ENCODE results near the gene MYO9B. TPM values are rescaled to one million over a fixed set of nuclear protein-coding genes. Genes with fewer than 3 reads are reported as not detected.

The MYO9B gene
- total RNA-seq, 2 experiments from 2014 or later = 90.3 to 98.5 TPM

- ATAC-seq (no peak), DNase-seq (no peak)
- Mint-ChIP-seq H3K27ac (no peak overlapping the region), H3K36me3 (ENCODE audit: low read depth) (peaks cover 14% of the 10 kb centered on the region), H3K27me3 (no peaks in the 10 kb centered on the region), H3K4me1 (peaks cover 9% of the 10 kb centered on the region), H3K9me3 (ENCODE audit: low read depth) (no peaks in the 10 kb centered on the region), H3K4me3 (no peak overlapping the region)
- CTCF ChIA-PET = interaction anchor here (0.7 kb wide), 1 partner anchor 67 kb away, joined by 4 read pairs; no protein-coding TSS in a partner anchor
- intact Hi-C loops (cut with DNase I, micrococcal nuclease) = no loop called here
- POLR2A ChIA-PET = no interaction called here
Measured at GRCh38 chr19:17118957-17119356, 43.4 kb downstream of the MYO9B start.

- no peak for ATAC-seq
- CTCF ChIA-PET = interaction anchor here (0.6 to 1.0 kb wide), 3 partner anchors 22 to 1439 kb away, joined by 3 read pairs; no protein-coding TSS in a partner anchor
- intact Hi-C loops (cut with DNase I, micrococcal nuclease) = no loop called here
- H3K4me1 Mint-ChIP-seq = peaks cover 31% of the 10 kb centered on the region
- peak; percentile 16 for DNase-seq
- peak overlapping the region; percentile 12 for H3K27ac Mint-ChIP-seq
- no peaks in the 10 kb centered on the region for H3K27me3 Mint-ChIP-seq
- H3K9me3 Mint-ChIP-seq (ENCODE audit: low read depth) = no peaks in the 10 kb centered on the region
- no peak overlapping the region for H3K4me3 Mint-ChIP-seq
- POLR2A ChIA-PET = no interaction called here
- peaks cover 17% of the 10 kb centered on the region for H3K36me3 Mint-ChIP-seq (ENCODE audit: low read depth)
Measured at GRCh38 chr19:17121736-17122293, 46.2 kb downstream of the MYO9B start.

- Mint-ChIP-seq H3K36me3 (ENCODE audit: low read depth) (peaks cover 26% of the 10 kb centered on the region), H3K4me1 (peaks cover 42% of the 10 kb centered on the region), H3K4me3 (no peak overlapping the region), H3K27ac (no peak overlapping the region), H3K27me3 (no peaks in the 10 kb centered on the region), H3K9me3 (ENCODE audit: low read depth) (no peaks in the 10 kb centered on the region)
- DNase-seq = no peak
- intact Hi-C loops (cut with DNase I, micrococcal nuclease) = no loop called here
- ChIA-PET CTCF (no interaction called here), POLR2A (no interaction called here)
- no peak for ATAC-seq
Measured at GRCh38 chr19:17123041-17123440, 47.5 kb downstream of the MYO9B start.

GRCh38 chr19:17124025-17124424, 48.4 kb downstream of the MYO9B start:
- POLR2A ChIA-PET = no interaction called here
- Mint-ChIP-seq H3K27me3 (no peaks in the 10 kb centered on the region), H3K4me1 (peaks cover 42% of the 10 kb centered on the region), H3K36me3 (ENCODE audit: low read depth) (peaks cover 28% of the 10 kb centered on the region), H3K4me3 (no peak overlapping the region), H3K27ac (peak overlapping the region; percentile 94), H3K9me3 (ENCODE audit: low read depth) (no peaks in the 10 kb centered on the region)
- CTCF ChIA-PET = interaction anchor here (0.7 kb wide), 1 partner anchor 737 kb away, joined by 4 read pairs; no protein-coding TSS in a partner anchor
- no peak for DNase-seq
- intact Hi-C loops (cut with DNase I, micrococcal nuclease) = loop anchor here (2.0 kb wide), 2 partner anchors 43 to 49 kb away; partner anchors contain the start of genes HAUS8 (in 1 of the 2) and MYO9B (in 1 of the 2)
- ATAC-seq = no peak

- Mint-ChIP-seq H3K4me3 (peak overlapping the region; percentile 68), H3K36me3 (ENCODE audit: low read depth) (peaks cover 22% of the 10 kb centered on the region), H3K9me3 (ENCODE audit: low read depth) (no peaks in the 10 kb centered on the region), H3K27ac (peak overlapping the region; percentile 94), H3K4me1 (peaks cover 42% of the 10 kb centered on the region), H3K27me3 (no peaks in the 10 kb centered on the region)
- peak; percentile 19 for DNase-seq
- peak; percentile 76 for ATAC-seq
- intact Hi-C loops (cut with DNase I, micrococcal nuclease) = loop anchor here (1.0 to 2.0 kb wide), 3 partner anchors 44 to 50 kb away; partner anchors contain the start of genes HAUS8 (in 1 of the 2) and MYO9B (in 1 of the 2)
- ChIA-PET CTCF (interaction anchor here (0.8 to 1.2 kb wide), 3 partner anchors 12 to 59 kb away, joined by 3 to 4 read pairs (median 3); no protein-coding TSS in a partner anchor), POLR2A (interaction anchor here (0.6 to 1.2 kb wide), 3 partner anchors 46 to 59 kb away, joined by 3 to 4 read pairs (median 3); partner anchors contain the start of gene HAUS8)
Measured at GRCh38 chr19:17125062-17125727, 49.6 kb downstream of the MYO9B start.

- Mint-ChIP-seq H3K4me3 (peak overlapping the region; percentile 68), H3K4me1 (peaks cover 42% of the 10 kb centered on the region), H3K27ac (peak overlapping the region; percentile 94), H3K9me3 (ENCODE audit: low read depth) (no peaks in the 10 kb centered on the region), H3K36me3 (ENCODE audit: low read depth) (peaks cover 20% of the 10 kb centered on the region), H3K27me3 (no peaks in the 10 kb centered on the region)
- ATAC-seq (peak; percentile 89), DNase-seq (peak; percentile 82)
- ChIA-PET CTCF (interaction anchor here (0.7 to 1.2 kb wide), 3 partner anchors 23 to 155 kb away, joined by 3 read pairs; partner anchors contain the start of gene ANKLE1), POLR2A (interaction anchor here (0.6 to 1.2 kb wide), 3 partner anchors 46 to 58 kb away, joined by 3 to 4 read pairs (median 3); partner anchors contain the start of gene HAUS8)
- intact Hi-C loops (cut with DNase I, micrococcal nuclease) = loop anchor here (1.0 to 2.0 kb wide), 3 partner anchors 45 to 51 kb away; partner anchors contain the start of genes HAUS8 (in 1 of the 2) and MYO9B (in 1 of the 2)
Measured at GRCh38 chr19:17125728-17126677, 50.4 kb downstream of the MYO9B start.

- DNase-seq (no peak), ATAC-seq (no peak)
- CTCF ChIA-PET = no interaction called here
- Mint-ChIP-seq H3K36me3 (ENCODE audit: low read depth) (peaks cover 17% of the 10 kb centered on the region), H3K4me3 (no peak overlapping the region), H3K27ac (peak overlapping the region; percentile 55), H3K27me3 (no peaks in the 10 kb centered on the region), H3K4me1 (peaks cover 32% of the 10 kb centered on the region), H3K9me3 (ENCODE audit: low read depth) (no peaks in the 10 kb centered on the region)
- POLR2A ChIA-PET = interaction anchor here (0.6 kb wide), 1 partner anchor 57 kb away, joined by 6 read pairs; no protein-coding TSS in a partner anchor
- intact Hi-C loops (cut with DNase I, micrococcal nuclease) = no loop called here
Measured at GRCh38 chr19:17127671-17128070, 52.1 kb downstream of the MYO9B start.

GRCh38 chr19:17128403-17128802, 52.8 kb downstream of the MYO9B start:
- ATAC-seq = no peak
- CTCF ChIA-PET = interaction anchor here (0.8 to 1.2 kb wide), 2 partner anchors 8 to 415 kb away, joined by 4 to 6 read pairs; no protein-coding TSS in a partner anchor
- Mint-ChIP-seq H3K36me3 (ENCODE audit: low read depth) (peaks cover 18% of the 10 kb centered on the region), H3K4me3 (no peak overlapping the region), H3K4me1 (peaks cover 32% of the 10 kb centered on the region), H3K27me3 (no peaks in the 10 kb centered on the region), H3K9me3 (ENCODE audit: low read depth) (no peaks in the 10 kb centered on the region), H3K27ac (no peak overlapping the region)
- POLR2A ChIA-PET = interaction anchor here (0.5 to 0.6 kb wide), 2 partner anchors 58 to 270 kb away, joined by 4 to 6 read pairs; no protein-coding TSS in a partner anchor
- DNase-seq = no peak
- intact Hi-C loops (cut with DNase I, micrococcal nuclease) = no loop called here

GRCh38 chr19:17128820-17129219, 53.2 kb downstream of the MYO9B start:
- CTCF ChIA-PET = interaction anchor here (0.8 to 1.2 kb wide), 2 partner anchors 8 to 416 kb away, joined by 4 to 6 read pairs; no protein-coding TSS in a partner anchor
- H3K27me3 Mint-ChIP-seq = no peaks in the 10 kb centered on the region

GRCh38 chr19:17129377-17129776, 53.8 kb downstream of the MYO9B start:
- DNase-seq = no peak
- H3K36me3 Mint-ChIP-seq (ENCODE audit: low read depth) = peaks cover 18% of the 10 kb centered on the region
- no peak overlapping the region for H3K4me3 Mint-ChIP-seq
- ATAC-seq = no peak
- H3K9me3 Mint-ChIP-seq (ENCODE audit: low read depth) = no peaks in the 10 kb centered on the region
- peaks cover 35% of the 10 kb centered on the region for H3K4me1 Mint-ChIP-seq
- H3K27ac Mint-ChIP-seq = no peak overlapping the region
- ChIA-PET POLR2A (no interaction called here), CTCF (no interaction called here)
- H3K27me3 Mint-ChIP-seq = no peaks in the 10 kb centered on the region
- intact Hi-C loops (cut with DNase I, micrococcal nuclease) = no loop called here

More at GRCh38 chr19:17128820-17129219, 53.2 kb downstream of the MYO9B start:
- peaks cover 18% of the 10 kb centered on the region for H3K36me3 Mint-ChIP-seq (ENCODE audit: low read depth)
- H3K27ac Mint-ChIP-seq = no peak overlapping the region
- POLR2A ChIA-PET = interaction anchor here (0.5 kb wide), 1 partner anchor 271 kb away, joined by 4 read pairs; no protein-coding TSS in a partner anchor
- H3K4me1 Mint-ChIP-seq = peaks cover 33% of the 10 kb centered on the region
- intact Hi-C loops (cut with DNase I, micrococcal nuclease) = no loop called here
- ATAC-seq (no peak), DNase-seq (no peak)
- no peaks in the 10 kb centered on the region for H3K9me3 Mint-ChIP-seq (ENCODE audit: low read depth)
- H3K4me3 Mint-ChIP-seq = no peak overlapping the region

Data from activated CD4-positive, alpha-beta T cell treated with anti-CD3 and anti-CD28 coated beads for 36 hours (primary cell).